Embryonic facial prominence (tissue), 1 donor: Measurements from ENCODE around the gene C4A.
"Not testable (repeated sequence)": the region's sequence is repeated elsewhere in the genome, so short reads cannot be mapped to it uniquely, and the experiment has no call there.

ENCODE experiments used
- DNase-seq: peaks from one replicate; pipeline ENCODE4 v3.0.0-alpha.2; 2016; ENCODE audit errors: extremely low spot score

Gene C4A

GRCh38 chr6:32047855-32048766 is 66.3 kb downstream of the C4A start:
- DNase-seq: no peak

GRCh38 chr6:32049149-32049548 is 67.3 kb downstream of the C4A start:
- DNase-seq: not testable (repeated sequence)

- not testable (repeated sequence) for DNase-seq
These were observed 67.9 kb downstream of the C4A start for GRCh38 chr6:32049736-32050135.

GRCh38 chr6:32050562-32050961 is 68.7 kb downstream of the C4A start:
- no peak for DNase-seq
